Measurements from ENCODE around the gene LDLRAD4.

Gene LDLRAD4

DNA sequence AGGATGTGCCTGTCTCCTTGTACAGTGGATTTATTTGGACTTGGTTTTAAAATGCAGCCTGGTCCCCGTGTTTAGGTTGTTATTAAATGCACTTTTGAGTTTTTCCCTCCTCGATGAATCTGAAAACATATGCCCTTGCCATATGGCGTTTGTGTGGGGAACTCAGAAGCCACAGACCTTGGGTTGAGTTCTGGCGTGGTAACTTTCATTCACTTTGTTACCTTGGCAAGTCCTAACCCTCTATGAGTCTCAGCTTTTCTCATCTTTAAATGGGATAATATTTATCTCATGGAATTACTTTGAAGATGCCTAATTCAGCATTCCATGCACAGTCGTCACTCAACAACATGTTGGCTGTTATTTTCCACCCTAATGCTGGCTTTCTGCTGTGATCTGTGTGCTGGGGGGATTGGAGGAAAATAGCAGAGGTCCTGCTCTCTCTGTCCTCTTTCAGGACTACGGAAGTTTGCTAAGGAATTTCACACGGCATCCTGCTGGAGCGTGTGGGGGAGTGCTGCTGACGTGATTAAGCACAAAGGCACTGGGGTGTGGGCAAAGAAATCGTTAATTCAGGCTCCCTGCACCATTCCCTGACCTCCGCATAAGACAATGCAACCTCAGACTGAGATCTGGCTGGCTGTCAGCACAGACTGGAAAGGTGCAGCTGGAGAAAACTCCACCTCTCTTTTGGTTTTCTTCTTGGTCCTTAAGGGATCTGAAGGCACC lies 61.7 kb downstream of the LDLRAD4 start:
- no peak for DNase-seq (ENCODE audit: low read depth in 1 of 2, low spot score in 1 of 2)

DNA sequence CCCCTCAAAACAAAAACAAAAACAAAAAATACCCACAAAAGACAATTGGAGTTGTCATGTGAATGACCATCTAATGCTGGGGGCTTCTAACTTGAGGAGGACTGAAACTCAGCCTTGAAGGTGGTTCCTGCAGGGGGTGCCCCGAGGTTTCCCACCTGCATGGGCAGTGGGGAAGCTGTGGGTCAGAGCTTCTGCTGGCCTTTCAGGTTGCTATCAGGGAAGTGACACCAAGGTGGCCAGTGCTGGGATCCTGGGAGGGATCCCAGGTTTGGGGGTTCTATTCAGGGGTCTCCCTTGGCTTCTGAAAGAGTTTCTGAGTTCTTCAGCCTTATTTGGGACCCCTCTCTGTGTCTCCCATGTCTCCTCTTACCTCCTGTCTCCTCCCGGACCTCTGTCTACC lies 62.8 kb downstream of the LDLRAD4 start:
- DNase-seq (ENCODE audit: low read depth in 1 of 2, low spot score in 1 of 2): no peak

DNA sequence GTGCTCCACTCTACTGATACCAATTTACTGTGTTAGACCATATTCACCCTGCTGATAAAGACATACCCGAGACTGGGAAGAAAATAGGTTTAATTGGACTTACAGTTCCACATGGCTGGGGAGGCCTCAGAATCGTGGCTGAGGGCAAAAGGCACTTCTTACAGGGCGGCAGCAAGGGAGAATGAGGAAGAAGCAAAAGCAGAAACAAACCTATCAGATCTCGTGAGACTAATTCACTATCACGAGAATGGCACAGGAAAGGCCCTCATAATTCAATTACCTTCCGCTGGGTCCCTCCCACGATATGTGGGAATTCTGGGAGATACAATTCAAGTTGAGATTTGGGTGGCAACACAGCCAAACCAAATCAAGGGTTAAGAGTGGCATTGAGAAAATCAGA lies 65.2 kb downstream of the LDLRAD4 start:
- DNase-seq (ENCODE audit: low read depth in 1 of 2, low spot score in 1 of 2): no peak

DNA sequence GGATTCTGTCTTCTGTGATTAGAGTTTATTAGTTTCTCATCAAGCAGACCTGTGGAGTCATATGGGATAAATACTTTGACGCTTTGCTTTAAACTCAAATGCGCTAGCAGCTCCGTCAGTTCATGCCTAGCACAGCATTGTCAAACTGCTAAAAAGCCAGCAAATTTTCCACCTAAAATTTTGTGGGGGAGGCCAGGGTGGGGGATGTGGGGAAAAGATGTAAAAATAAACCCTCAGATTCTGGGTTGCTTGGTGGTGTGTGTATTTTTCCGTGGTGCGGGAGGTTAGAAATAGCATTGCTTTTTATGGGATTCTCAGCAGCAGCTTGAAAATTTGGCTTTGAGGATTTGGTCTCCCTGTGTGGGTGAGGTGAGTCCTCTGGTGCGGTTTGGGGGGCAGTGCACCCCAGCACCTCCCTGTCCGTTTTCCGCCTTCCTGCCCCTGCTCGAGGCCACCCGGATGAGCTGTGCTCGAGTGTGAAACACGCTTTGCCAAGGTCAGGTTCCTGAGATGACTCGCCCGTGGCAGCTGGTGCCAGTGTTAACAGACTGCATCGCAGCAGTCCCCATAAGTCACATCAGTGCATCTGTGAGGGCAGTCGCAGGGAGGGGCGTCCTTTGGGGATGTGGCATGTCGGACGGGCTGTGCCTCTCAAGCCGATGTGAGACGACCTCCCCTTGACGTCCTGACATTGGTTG lies 65.9 kb downstream of the LDLRAD4 start:
- DNase-seq (ENCODE audit: low read depth in 1 of 2, low spot score in 1 of 2): no peak

DNA sequence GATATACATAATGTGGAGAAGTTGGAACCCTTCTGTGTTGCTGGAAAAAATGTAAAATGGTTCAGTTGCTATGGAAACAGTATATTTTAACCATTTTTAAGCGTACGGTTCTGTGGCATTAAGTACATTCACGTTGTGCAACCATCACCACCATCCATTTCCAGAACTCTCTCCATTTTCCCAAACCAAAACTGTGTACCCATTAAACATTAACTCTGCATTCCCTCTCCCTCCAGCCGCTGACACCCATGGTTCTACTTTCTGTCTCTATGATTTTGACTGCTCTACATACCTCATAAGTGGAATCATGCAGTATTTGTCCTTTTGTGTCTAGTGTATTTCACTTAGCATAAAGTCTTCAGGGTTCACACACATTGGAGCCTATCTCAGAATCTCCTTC lies 67.3 kb downstream of the LDLRAD4 start:
- no peak for DNase-seq (ENCODE audit: low read depth in 1 of 2, low spot score in 1 of 2)

DNA sequence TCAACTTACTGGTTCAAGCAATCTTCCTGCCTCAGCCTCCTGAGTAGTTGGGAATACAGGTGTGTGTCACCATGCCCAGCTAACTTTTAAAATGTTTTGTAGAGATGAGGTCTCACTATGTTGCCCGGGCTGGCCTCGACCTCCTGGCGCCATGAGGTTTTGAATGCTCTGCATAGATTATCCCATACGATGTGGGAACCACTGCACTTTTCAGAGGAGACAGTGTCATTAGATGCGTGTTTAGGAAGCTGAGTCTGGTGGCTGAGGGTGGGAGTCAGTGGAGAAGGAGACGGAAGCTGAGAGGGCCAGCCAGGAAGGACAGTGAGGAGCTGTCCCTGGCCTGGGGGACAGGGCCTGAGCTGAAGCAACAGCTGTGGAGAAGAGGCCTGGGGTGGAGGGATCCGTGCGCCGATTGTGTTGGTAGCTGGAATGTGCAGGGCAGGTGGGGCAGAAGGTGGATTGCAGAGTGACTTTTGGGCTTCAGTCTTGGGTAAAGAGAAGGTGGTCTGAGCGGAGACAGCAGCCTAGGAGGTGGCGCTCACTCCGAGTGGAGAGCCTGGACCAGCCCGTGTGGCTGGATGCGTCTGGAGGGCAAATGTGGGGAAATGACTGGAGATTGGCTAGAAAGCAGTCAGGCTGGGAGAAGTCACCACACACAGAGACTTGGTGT lies 68.0 kb downstream of the LDLRAD4 start:
- DNase-seq (ENCODE audit: low read depth in 1 of 2, low spot score in 1 of 2): no peak

DNA sequence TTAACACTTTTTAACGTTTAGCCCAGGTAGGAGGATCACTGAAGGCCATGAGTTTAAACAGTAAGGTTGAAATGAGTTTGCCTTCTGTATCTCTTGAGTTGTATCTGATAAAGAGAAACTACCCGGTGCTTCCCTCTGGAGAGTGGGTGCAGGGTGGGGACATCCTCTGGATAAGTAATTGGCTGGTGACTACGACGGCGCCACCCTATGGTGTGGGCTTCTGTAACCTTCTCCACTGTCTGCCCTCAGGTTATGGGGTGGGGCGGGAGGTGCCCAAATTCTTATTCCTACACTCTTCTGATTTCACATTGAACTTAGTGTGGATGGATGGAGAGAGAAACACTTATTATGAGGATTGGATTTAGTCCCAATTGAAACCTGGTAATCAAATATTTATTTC lies 68.8 kb downstream of the LDLRAD4 start:
- no peak for DNase-seq (ENCODE audit: low read depth in 1 of 2, low spot score in 1 of 2)

DNA sequence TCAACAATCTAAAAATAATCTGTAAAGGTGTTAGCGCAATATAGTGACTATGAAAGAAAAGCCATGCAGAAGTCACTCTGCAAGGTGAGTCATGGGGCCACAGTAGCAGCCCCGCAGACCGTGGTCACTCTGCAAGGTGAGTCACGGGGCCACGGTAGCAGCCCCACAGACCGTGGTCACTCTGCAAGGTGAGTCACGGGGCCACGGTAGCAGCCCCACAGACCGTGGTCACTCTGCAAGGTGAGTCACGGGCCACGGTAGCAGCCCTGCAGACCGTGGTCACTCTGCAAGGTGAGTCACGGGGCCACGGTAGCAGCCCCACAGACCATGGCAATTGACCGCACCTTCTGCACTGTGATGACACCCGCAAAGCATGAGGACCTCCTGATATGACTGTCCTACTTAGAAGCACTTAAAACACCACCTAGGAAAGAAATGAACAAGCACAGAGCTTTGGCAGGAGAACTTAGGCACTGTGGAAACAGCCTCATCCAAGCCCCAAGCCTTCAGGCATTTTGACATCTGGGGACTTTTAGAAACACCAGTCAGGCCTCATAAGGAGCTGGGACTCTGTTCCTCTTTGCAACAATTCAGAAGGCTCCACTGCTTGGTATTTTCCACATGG lies 70.1 kb downstream of the LDLRAD4 start:
- DNase-seq (ENCODE audit: low read depth in 1 of 2, low spot score in 1 of 2): no peak

DNA sequence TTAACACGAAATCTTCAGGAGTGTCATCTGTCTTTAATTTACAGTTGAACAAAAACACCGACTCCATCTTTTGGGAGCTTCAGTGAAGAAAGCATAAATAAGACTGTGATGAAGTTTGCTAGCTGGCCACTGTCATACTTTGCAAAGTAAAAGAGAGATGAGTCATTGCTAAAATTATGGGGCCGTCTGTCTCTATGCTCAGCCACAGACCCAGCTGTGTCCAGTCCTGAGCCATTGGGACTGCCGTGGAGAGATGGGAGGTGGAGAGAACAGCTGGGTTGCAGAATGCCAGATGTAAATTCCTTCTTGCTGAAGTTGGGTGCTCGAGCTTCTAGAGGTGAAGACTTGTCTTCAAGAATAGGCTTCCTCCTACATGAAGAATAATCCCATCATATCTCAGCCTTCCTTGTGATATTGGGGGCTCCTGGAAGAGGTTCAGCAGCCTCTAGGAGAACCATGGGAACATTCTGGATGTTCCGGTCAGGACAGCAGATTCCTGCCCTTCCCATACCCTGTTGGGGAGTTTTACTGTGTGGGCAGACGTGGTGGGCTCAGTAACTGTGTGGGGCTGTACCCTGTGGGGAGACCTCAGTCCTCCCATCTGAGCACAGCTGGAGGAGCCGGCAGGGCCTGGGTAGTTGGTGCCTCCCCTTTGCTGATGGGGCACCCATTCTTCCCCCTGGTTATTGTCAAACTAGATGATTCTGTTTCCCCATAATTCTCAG lies 71.1 kb downstream of the LDLRAD4 start:
- no peak for DNase-seq (ENCODE audit: low read depth in 1 of 2, low spot score in 1 of 2)

DNA sequence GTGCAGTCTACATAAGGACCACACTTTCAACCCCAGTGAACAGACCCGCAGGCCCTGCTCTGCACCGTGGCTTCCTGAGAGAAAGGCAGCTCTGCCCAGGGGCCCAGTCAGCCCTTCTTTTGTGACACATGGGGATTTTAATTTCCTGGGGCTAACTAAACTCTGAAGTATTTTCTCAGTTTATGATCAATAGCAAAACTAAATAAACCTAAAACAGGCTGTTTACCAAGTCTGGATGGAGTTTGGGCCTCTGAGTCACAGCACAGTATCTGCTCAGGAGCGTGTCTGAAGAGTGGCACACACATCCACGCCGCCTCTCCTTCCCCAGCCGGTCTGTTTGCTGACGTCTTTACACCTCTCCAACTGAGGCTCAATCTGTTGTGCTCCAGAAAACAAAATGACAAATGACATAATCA lies 72.3 kb downstream of the LDLRAD4 start:
- DNase-seq (ENCODE audit: low read depth in 1 of 2, low spot score in 1 of 2): no peak

DNA sequence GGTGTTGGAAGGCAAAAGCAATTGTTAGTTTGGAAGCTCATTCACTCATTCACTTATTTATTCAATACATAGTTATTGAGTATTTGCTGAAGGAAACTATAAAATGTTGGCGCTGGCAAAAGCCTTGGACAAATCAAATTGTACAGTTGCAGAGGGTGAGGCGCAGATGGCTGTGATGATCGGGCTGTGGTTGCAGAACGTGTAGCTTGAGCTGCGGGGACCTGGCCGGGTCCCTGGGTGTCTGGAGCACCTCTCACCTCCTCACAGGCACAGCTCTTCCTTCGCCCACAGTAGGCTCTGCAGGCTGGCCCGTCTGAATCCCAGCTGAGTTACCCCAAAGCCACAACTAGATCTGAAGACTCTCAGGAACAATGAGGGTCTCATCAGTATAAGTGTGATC lies 72.7 kb downstream of the LDLRAD4 start:
- DNase-seq (ENCODE audit: low read depth in 1 of 2, low spot score in 1 of 2): no peak

DNA sequence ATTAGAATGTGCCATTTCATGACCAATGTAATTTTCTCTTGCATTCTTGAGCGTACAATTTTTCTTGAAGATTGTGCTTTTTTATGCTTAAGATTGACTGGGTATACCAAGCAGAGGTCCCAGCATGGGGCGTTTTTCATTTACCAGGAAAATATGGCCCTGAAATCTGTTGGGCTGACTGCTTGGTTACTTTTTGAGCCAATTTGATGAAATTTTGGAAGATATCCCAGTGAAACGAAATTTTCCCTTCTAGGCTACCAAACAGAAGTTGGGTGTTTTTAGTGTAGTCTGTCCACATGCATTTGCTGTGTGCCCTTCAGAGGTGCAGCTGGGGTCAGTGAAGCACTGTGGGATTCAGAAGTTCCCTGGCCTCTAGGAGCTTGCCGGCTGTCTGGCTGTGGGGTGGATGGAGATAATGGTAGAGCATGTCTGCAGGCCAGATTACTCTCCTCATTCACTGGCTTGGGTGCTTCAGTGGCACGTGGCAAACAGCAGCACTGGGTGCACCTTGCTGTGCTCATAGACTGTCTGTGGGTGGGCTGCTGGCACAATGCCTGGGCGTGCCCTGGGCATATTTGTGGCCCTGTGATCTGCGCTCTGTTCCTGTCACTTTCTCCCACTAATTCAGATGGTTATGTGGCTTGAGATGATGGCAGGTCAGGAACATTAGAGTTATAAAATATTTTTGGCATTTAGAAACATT lies 73.3 kb downstream of the LDLRAD4 start:
- DNase-seq (ENCODE audit: low read depth in 1 of 2, low spot score in 1 of 2): no peak

DNA sequence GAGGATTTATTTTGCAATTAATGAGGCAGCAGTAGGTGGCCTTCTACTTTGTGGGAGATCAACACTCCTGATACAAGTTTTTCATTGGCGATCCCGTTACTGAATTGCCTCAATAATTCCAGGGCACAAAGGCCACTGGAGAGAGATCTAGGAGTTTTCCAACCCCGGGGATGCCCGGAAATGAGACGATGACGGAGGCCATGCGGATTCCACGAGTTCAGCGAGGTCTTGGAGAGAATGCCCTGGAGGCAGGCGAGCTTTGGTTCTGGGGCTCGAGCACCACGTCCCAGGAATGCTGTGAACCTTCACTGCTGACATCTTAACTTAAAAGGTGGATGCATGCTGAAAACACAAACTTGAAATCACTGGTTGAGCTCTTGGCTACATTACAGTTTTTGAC lies 74.2 kb downstream of the LDLRAD4 start:
- DNase-seq (ENCODE audit: low read depth in 1 of 2, low spot score in 1 of 2): no peak

DNA sequence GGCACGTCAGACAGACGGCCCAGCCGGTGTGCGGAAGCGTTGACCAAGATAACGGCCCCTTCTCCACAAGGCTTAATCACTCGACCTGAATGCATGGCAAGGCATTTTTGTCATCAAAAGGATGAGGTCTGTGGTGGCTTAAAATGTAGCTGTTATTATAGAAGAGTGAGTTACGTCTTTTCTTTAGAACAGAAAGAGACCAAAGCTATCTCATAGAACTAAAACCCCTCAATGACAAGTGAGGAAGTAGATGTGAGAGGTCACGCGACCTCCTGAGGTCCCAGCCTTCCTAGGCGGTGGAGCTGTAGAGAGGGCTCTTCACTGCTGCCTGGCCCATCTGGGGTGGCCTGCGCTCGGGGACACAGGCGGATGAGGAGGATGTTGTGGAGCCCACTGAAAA lies 75.7 kb downstream of the LDLRAD4 start:
- no peak for DNase-seq (ENCODE audit: low read depth in 1 of 2, low spot score in 1 of 2)

DNA sequence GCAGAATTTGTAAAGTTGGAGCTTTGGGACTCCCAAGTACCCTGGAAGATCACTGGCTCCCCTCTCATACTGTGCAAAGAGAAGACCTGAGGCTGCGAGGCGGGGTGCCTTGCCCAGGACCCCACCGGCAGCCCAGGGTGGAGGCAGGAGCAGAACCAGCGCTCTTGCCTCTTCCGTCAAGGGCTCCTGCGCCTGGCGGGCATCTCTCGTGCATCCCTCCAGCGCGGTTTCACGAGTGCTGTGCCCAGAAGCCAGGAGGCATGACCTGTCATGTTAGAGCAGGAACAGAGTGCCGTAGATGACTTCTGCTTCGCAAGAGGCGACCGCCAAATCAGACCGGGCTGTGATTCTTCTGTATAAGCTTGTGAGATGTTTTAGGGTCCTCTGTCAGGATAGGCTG lies 77.3 kb downstream of the LDLRAD4 start:
- DNase-seq (ENCODE audit: low read depth in 1 of 2, low spot score in 1 of 2): no peak

DNA sequence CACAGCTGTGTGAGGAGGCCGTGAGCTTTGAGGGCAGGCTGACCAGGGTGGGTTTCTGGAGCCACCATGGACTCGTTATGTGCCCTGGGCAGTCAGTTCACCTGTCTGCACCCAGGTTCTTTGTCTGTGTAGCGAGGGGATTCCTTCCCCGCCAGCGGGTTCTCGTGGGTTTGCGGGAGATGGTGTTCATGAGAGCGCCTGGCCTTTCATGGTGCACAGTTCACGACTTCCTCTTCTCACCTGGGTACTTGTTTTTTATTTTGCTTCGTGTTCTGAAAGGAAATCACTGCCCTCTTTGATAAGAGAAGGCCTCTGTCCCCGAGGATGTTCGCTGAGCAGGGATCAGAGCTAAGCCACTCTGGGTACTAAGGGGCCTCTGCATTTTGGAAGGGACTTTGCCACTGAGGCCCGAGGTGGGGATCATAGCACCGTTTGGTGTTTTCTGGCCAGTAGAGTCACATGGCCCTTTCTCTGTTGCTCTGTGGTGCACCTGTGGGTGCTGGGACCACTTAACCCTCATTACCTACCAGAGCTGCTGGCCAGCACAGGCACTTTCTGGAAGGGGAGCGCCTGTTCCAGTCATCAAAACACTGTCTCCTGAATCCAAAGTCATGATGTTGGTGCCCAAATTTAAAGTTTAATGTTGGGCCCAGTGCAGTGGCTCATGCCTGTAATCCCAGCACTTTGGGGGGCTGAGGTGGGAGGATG lies 78.5 kb downstream of the LDLRAD4 start:
- DNase-seq (ENCODE audit: low read depth in 1 of 2, low spot score in 1 of 2): no peak

DNA sequence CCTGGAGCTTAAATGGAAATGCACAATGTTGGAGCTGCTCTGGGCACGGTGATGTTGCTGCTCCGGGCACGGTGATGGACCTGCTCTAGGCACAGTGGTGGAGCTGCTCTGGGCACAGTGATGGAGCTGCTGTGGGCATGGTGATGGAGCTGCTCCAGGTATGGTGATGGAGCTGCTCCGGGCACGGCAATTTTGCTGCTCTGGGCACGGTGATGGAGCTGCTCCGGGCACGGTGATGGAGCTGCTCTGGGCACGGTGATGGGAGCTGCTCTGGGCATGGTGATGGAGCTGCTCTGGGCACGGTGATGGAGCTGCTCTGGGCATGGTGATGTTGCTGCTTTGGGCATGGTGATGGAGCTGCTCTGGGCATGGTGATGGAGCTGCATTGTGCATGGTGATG lies 79.7 kb downstream of the LDLRAD4 start:
- DNase-seq (ENCODE audit: low read depth in 1 of 2, low spot score in 1 of 2): no peak

DNA sequence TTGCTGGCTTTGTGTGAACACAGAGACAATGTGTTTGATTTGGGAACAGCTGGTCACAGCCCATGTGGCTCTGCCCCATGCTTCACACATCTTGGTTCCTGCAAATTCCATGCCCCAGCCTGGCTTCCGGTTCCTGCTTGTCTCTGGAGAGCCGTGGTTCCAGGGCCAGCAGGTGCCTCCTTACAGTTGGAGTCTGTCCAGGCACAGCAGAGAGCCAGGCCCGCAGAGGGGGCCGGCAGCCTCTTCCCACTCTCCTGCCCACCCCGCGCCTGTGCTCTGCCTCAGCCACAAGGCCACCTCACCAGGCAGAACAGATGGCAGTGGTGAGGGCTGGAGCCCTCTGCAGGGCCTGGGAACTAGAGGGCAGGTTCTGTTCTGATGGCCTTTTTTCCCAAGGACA lies 81.5 kb downstream of the LDLRAD4 start:
- no peak for DNase-seq (ENCODE audit: low read depth in 1 of 2, low spot score in 1 of 2)

DNA sequence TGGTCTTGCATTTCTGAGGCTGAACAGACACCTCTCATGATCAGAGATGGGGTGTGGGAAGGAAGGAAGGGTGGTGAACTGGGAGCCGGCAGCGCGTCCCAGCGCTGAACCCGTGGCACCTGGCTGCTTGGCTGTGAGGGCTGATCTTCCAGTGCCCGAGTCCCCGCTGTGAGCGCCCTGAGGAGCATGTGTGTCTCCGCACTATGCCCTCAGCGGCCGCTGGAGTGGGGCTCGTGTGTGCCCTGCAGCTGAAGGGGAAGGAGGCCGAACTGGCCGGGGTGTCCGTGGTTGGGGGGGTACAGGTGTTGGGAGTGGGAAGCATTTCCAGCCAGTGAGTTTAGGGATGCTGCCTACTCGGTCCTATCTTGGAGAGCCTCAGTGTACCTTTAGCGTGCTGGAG lies 82.2 kb downstream of the LDLRAD4 start:
- no peak for DNase-seq (ENCODE audit: low read depth in 1 of 2, low spot score in 1 of 2)

DNA sequence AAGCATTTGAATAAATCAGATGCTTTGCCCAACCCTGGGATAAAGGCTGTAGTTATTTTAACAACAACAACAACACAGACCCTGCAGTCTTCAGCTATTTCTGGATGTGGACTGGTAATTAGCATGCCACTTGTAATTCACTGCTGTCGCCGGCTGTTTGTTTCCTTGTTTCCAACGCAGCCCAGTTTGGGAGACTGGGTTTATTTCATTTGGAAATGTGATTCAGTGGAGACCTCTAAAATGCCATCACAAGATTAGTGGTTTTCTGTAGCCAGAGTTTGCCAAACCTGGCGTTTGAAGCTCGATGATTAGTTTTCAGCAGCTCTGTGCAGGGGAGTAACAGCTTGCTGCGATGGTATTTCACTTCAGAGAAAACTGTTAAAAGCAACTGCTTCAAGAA lies 83.5 kb downstream of the LDLRAD4 start:
- DNase-seq (ENCODE audit: low read depth in 1 of 2, low spot score in 1 of 2): no peak
